Endothelial cell of umbilical vein (primary cell): ENCODE measurements around the gene C6.

Source experiments
- CTCF ChIP-seq, 2 donors: IDR thresholded peaks; 1 replicate in 1 of 2; 2 replicates in 1 of 2; pipeline ENCODE4 v1.5.1; 2011; ENCODE audit warnings: low read length in 2 of 2, mild to moderate bottlenecking in 2 of 2, moderate library complexity in 2 of 2, control low read depth in 1 of 2, inconsistent platforms in 1 of 2, low read depth in 1 of 2; ENCODE audit not compliant: insufficient read depth in 1 of 2; ENCODE audit errors: extremely low read depth in 1 of 2
- EZH2 ChIP-seq: IDR thresholded peaks from 2 replicates; pipeline ENCODE4 v1.6.1; 2012; ENCODE audit warnings: borderline replicate concordance, low read depth, mild to moderate bottlenecking, moderate library complexity, low read length, inconsistent platforms; ENCODE audit not compliant: severe bottlenecking
- GATA2 ChIP-seq: IDR thresholded peaks from 2 replicates; pipeline ENCODE4 v1.7.0; 2011; ENCODE audit warnings: low read depth, mild to moderate bottlenecking, moderate library complexity, mixed read lengths, low read length; ENCODE audit not compliant: insufficient read length, insufficient read depth
- JUN ChIP-seq: IDR thresholded peaks from 2 replicates; pipeline ENCODE4 v1.6.1; 2011; ENCODE audit warnings: borderline replicate concordance, low read depth; ENCODE audit not compliant: insufficient read length, insufficient read depth
- MAX ChIP-seq: IDR thresholded peaks from 2 replicates; pipeline ENCODE4 v1.6.1; 2011; ENCODE audit not compliant: insufficient read depth, insufficient read length
- MYC ChIP-seq: IDR thresholded peaks from one replicate; pipeline ENCODE4 v1.6.1; 2011; ENCODE audit warnings: mild to moderate bottlenecking, low read depth, low read length
- POLR2A ChIP-seq: IDR thresholded peaks from 2 replicates; pipeline ENCODE4 v1.6.1; 2012; ENCODE audit warnings: low read depth, mild to moderate bottlenecking, control low read depth, low read length
- POLR2AphosphoS5 ChIP-seq: IDR thresholded peaks from 2 replicates; pipeline ENCODE4 v1.6.1; 2012; ENCODE audit warnings: low read depth, mild to moderate bottlenecking, control low read depth, low read length, moderate library complexity; ENCODE audit not compliant: insufficient read depth

- TF ChIP-seq CTCF (IDR thresholded peaks at IDR 0.05; ENCODE audit: extremely low read depth in 1 of 2, insufficient read depth in 1 of 2, low read depth in 1 of 2, low read length in 2 of 2) = no peak
- no peak for TF ChIP-seq POLR2A
- TF ChIP-seq JUN = no peak
- TF ChIP-seq POLR2AphosphoS5 = no peak
- no peak for TF ChIP-seq GATA2
- no peak for TF ChIP-seq EZH2
- no peak for TF ChIP-seq MAX
- TF ChIP-seq MYC = no peak
These were observed 5.8 kb upstream of the C6 start for GRCh38 chr5:41218929-41219657.
